Measurements from ENCODE around the gene KCNIP3. TPM values are rescaled to one million over a fixed set of nuclear protein-coding genes. Genes with fewer than 3 reads are reported as not detected.

KCNIP3 gene
- total RNA-seq: under 0.01 and 0.06 TPM in 2 replicates

GRCh38 chr2:95296880-95297487, at the start of gene KCNIP3:
KCNIP3 (plus strand) TSS chr2:95297347; CDS start chr2:95297439, 92 bp downstream.

GRCh38 chr2:95274291-95275150, 22.6 kb upstream of the KCNIP3 start, which contains the start of gene PROM2:
PROM2 (plus strand) TSS chr2:95274449; CDS start chr2:95274586, 137 bp downstream.

GRCh38 chr2:95402370-95403203, 105.4 kb downstream of the KCNIP3 start, which contains the start of gene FAHD2A:
FAHD2A (plus strand) TSS chr2:95402708; CDS start chr2:95405559, 2,851 bp downstream.

Other genes with a start within 250 kb of the KCNIP3 start
- 48.9 and 63.8 TPM in 2 replicates for gene MRPS5, start 175.5 kb upstream of the KCNIP3 start, total RNA-seq
- gene ZNF514, start 137.5 kb upstream of the KCNIP3 start, total RNA-seq: 6.3 and 11.2 TPM in 2 replicates
- gene ZNF2, start 131.5 kb upstream of the KCNIP3 start, total RNA-seq: 6.0 and 9.5 TPM in 2 replicates
- gene ZNF892, start 89.8 kb upstream of the KCNIP3 start, total RNA-seq: 3.6 and 7.7 TPM in 2 replicates
- gene PROM2, start 22.9 kb upstream of the KCNIP3 start, total RNA-seq: 0.44 TPM in 1 of 2 replicates, not detected in the other
- gene FAHD2A, start 105.4 kb downstream of the KCNIP3 start, total RNA-seq: 22.5 and 29.6 TPM in 2 replicates
- gene TRIM43B, start 187.4 kb downstream of the KCNIP3 start, total RNA-seq: 0.16 TPM in 1 of 2 replicates, not detected in the other

Data from bladder microvascular endothelial cell (primary cell).